ENCODE measurements around the gene RESP18. TPM values are rescaled to one million over a fixed set of nuclear protein-coding genes. Genes with fewer than 3 reads are reported as not detected.
A peak's percentile ranks its signal among the peaks of the same experiment; 100 is the strongest.

RESP18 gene
- polyA plus RNA-seq, 1 donor from 2014 or later, result not detected

- Histone ChIP-seq H3F3A (ENCODE audit: insufficient read depth, low read length, poor library complexity, severe bottlenecking) (no peaks in the 10 kb centered on the region), H3K9me3 (ENCODE audit: low read length) (no peaks in the 10 kb centered on the region), H3K4me3 (ENCODE audit: low read length) (no peak overlapping the region), H3K36me3 (ENCODE audit: insufficient read depth, low read length) (peaks cover 5% of the 10 kb centered on the region), H3K9me2 (ENCODE audit: insufficient read depth, low read length) (no peaks in the 10 kb centered on the region), H2AFZ (ENCODE audit: low read depth, low read length) (no peak overlapping the region), H3K9ac (ENCODE audit: low read length) (no peak overlapping the region), H3K27me3 (ENCODE audit: insufficient read depth, low read depth, low read length) (no peaks in the 10 kb centered on the region), H4K20me1 (ENCODE audit: insufficient read depth) (no peaks in the 10 kb centered on the region), H3K27ac (ENCODE audit: low read length) (no peak overlapping the region), H3K79me2 (replicated peaks; ENCODE audit: insufficient read depth, low read length) (no peaks in the 10 kb centered on the region), H3K4me2 (ENCODE audit: low read length) (no peak overlapping the region)
- TF ChIP-seq CTCF (IDR thresholded peaks at IDR 0.05; ENCODE audit: poor library complexity, severe bottlenecking), result no peak
These were observed 33.2 kb downstream of the RESP18 start for GRCh38 chr2:219299372-219299760.

GRCh38 chr2:219298759-219299371 lies 33.7 kb downstream of the RESP18 start:
- H3K9me2 ChIP-seq (ENCODE audit: insufficient read depth, low read length), result no peaks in the 10 kb centered on the region
- H3K79me2 ChIP-seq (replicated peaks; ENCODE audit: insufficient read depth, low read length), result no peaks in the 10 kb centered on the region
- H4K20me1 ChIP-seq (ENCODE audit: insufficient read depth), result no peaks in the 10 kb centered on the region
- no peak overlapping the region for H3K27ac ChIP-seq (ENCODE audit: low read length)
- H2AFZ ChIP-seq (ENCODE audit: low read depth, low read length), result no peak overlapping the region
- H3K36me3 ChIP-seq (ENCODE audit: insufficient read depth, low read length), result peaks cover 5% of the 10 kb centered on the region
- no peaks in the 10 kb centered on the region for H3K27me3 ChIP-seq (ENCODE audit: insufficient read depth, low read depth, low read length)
- H3K4me3 ChIP-seq (ENCODE audit: low read length), result no peak overlapping the region
- no peak overlapping the region for H3K9ac ChIP-seq (ENCODE audit: low read length)
- H3F3A ChIP-seq (ENCODE audit: insufficient read depth, low read length, poor library complexity, severe bottlenecking), result no peaks in the 10 kb centered on the region
- no peak for TF ChIP-seq EP300 (conservative IDR thresholded peaks at IDR 0.05; ENCODE audit: poor library complexity, severe bottlenecking)
- peak; percentile 82 for TF ChIP-seq SMC3 (conservative IDR thresholded peaks at IDR 0.05; ENCODE audit: poor library complexity)
- no peak for TF ChIP-seq MXI1 (conservative IDR thresholded peaks at IDR 0.05; ENCODE audit: poor library complexity, severe bottlenecking)
- no peak for TF ChIP-seq POLR2AphosphoS5 (IDR thresholded peaks at IDR 0.05)
- TF ChIP-seq TAF1 (IDR thresholded peaks at IDR 0.05; ENCODE audit: low read depth), result no peak
- no peak for TF ChIP-seq EZH2 (IDR thresholded peaks at IDR 0.05; ENCODE audit: borderline replicate concordance, insufficient read depth, low read length, poor library complexity, severe bottlenecking)
- TF ChIP-seq RAD21 (conservative IDR thresholded peaks at IDR 0.05), result peak; percentile 72
- TF ChIP-seq CTCF (IDR thresholded peaks at IDR 0.05; ENCODE audit: poor library complexity, severe bottlenecking), result peak; percentile 84
- TF ChIP-seq REST (IDR thresholded peaks at IDR 0.05; ENCODE audit: borderline replicate concordance), result no peak
- H3K9me3 ChIP-seq (ENCODE audit: low read length), result no peaks in the 10 kb centered on the region
- no peak overlapping the region for H3K4me2 ChIP-seq (ENCODE audit: low read length)
